ENCODE data around the gene RAB26. TPM values are rescaled to one million over a fixed set of nuclear protein-coding genes. Genes with fewer than 3 reads are reported as not detected.

Gene RAB26
- polyA plus RNA-seq, 1 donor (not counting 4 experiments of a cell fraction or from before 2014, with no cell fraction given): 0.58 TPM

DNA sequence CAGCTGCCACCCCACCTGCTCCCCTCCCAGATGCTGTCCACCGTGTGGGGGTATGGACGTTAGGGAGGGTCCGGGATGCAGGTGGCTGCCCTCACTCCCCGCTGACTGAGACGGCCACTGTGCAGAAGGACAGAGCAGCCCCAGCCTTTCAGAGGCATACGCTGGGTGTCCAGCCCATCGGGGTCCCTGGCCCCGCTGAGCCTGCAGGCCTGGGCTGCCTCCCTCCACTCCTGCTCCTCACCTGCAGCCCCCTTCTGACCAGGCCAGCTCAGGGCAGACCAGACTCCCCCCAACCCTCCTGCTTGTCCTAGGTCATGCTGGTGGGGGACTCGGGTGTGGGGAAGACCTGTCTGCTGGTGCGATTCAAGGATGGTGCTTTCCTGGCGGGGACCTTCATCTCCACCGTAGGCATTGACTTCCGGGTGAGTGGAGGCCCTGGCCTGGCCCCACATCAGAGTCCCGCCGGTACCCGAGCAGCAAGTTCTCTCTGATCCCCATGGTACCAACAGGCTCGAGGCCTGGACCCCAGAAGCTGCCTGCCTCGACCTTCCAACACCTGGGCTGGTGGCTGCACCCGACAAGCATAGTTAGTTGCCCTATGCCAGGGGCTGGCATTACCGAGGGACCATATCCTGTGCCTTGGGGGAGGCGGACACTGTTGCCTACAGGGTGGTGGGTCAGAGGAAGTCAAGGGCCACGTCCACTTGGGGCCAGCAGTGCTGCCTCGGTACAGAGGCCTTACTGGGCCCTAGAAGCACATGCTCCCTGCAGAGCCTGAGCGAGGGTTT, 1.4 kb downstream of the RAB26 start:
- H4K20me1 ChIP-seq (ENCODE audit: control insufficient read depth, extremely low read depth, insufficient read depth, low read length): peaks cover 34% of the 10 kb centered on the region
- no peak overlapping the region for H2AFZ ChIP-seq (ENCODE audit: control insufficient read depth, low read length)
- peaks cover 4% of the 10 kb centered on the region for H3K9me1 ChIP-seq (ENCODE audit: control insufficient read depth, extremely low read depth, insufficient read depth, low read length)
- peaks cover 42% of the 10 kb centered on the region for H3K4me1 ChIP-seq (ENCODE audit: control insufficient read depth, extremely low read depth, insufficient read depth, low read length)
- no peaks in the 10 kb centered on the region for H3K9me3 ChIP-seq (ENCODE audit: control insufficient read depth, low read depth, low read length)
- TF ChIP-seq CTCF (optimal IDR thresholded peaks at IDR 0.05 in 1 of 3, IDR thresholded peaks at IDR 0.05 in 1 of 3, conservative IDR thresholded peaks at IDR 0.05 in 1 of 3; ENCODE audit: extremely low read depth in 1 of 3, insufficient read depth in 2 of 3, low read length in 3 of 3): no peak
- TF ChIP-seq EZH2 (IDR thresholded peaks at IDR 0.05; ENCODE audit: low read length): no peak
- peaks cover 23% of the 10 kb centered on the region for H3K79me2 ChIP-seq (ENCODE audit: control insufficient read depth, insufficient read depth, low read length)
- H3K4me3 ChIP-seq (ENCODE audit: control insufficient read depth in 2 of 3, extremely low read depth in 1 of 3, insufficient read depth in 2 of 3, low read depth in 1 of 3, low read length in 3 of 3): peak overlapping the region in 1 of 3 experiments; percentile 7
- DNase-seq (ENCODE audit: low read depth, low spot score) (no peak), FAIRE-seq (no peak)
- H3K36me3 ChIP-seq (ENCODE audit: control insufficient read depth in 2 of 2, extremely low read depth in 1 of 2, insufficient read depth in 2 of 2, low read length in 2 of 2): peaks cover 13 to 30% of the 10 kb centered on the region in 2 experiments
- dilution Hi-C loops (cut with MboI; ENCODE audit: extremely low pct_ligation_motif_present, low sequenced_read_pairs): no loop called here
- H3K27ac ChIP-seq (ENCODE audit: control insufficient read depth, insufficient read depth, low read length): no peak overlapping the region
- H3K4me2 ChIP-seq (ENCODE audit: control insufficient read depth, extremely low read depth, insufficient read depth, low read depth, low read length): peak overlapping the region; percentile 74
- H3K27me3 ChIP-seq (ENCODE audit: control insufficient read depth, extremely low read depth, insufficient read depth, low read length): no peaks in the 10 kb centered on the region
- peak overlapping the region; percentile 18 for H3K9ac ChIP-seq (ENCODE audit: control insufficient read depth, extremely low read depth, insufficient read depth, low read length)

DNA sequence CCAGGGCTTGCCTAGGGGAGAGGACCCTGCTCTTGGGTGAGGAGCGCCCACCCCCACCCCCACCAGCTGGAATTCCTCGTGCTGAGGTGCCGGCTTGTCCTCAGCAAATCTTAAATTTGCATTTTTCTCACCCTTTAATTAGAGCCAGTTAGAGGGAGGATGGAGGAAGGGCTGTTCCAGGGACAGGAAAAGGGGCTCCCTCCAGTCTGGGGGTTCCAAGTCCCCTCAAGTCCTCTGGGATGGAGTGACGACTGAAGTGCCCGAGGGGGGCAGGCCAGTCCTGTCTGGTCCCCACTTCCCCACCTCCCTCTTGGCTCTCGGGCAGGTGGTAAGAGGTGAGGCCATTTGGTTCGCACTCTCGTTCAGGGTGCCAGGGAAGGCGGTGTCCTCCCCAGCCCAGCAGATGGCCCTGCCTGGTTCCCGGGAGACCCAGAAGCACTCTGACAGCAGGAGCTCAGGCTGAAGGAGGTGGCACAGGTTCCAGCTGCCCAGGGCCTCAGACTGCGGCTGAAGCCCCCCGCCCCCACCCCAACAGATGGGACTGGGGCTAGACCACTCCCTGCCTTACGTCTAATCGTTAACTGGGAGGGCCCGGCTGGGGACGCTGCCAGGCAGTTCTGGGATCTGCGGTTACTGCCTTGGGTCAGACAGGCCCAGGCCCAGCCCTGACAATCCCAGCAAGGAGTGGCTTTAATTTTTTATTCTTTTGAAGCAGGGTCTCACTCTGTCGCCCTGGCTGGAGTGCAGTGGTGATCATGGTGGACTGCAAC, 2.2 kb downstream of the RAB26 start:
- Histone ChIP-seq H3K79me2 (ENCODE audit: control insufficient read depth, insufficient read depth, low read length) (peaks cover 26% of the 10 kb centered on the region), H3K9ac (ENCODE audit: control insufficient read depth, extremely low read depth, insufficient read depth, low read length) (peak overlapping the region; percentile 7), H3K9me3 (ENCODE audit: control insufficient read depth, low read depth, low read length) (no peaks in the 10 kb centered on the region), H2AFZ (ENCODE audit: control insufficient read depth, low read length) (no peak overlapping the region), H3K4me2 (ENCODE audit: control insufficient read depth, extremely low read depth, insufficient read depth, low read depth, low read length) (peak overlapping the region; percentile 11), H3K4me1 (ENCODE audit: control insufficient read depth, extremely low read depth, insufficient read depth, low read length) (peaks cover 42% of the 10 kb centered on the region), H3K27me3 (ENCODE audit: control insufficient read depth, extremely low read depth, insufficient read depth, low read length) (no peaks in the 10 kb centered on the region), H3K4me3 (ENCODE audit: control insufficient read depth in 2 of 3, extremely low read depth in 1 of 3, insufficient read depth in 2 of 3, low read depth in 1 of 3, low read length in 3 of 3) (no peak overlapping the region), H3K27ac (ENCODE audit: control insufficient read depth, insufficient read depth, low read length) (no peak overlapping the region), H4K20me1 (ENCODE audit: control insufficient read depth, extremely low read depth, insufficient read depth, low read length) (peaks cover 34% of the 10 kb centered on the region), H3K36me3 (ENCODE audit: control insufficient read depth in 2 of 2, extremely low read depth in 1 of 2, insufficient read depth in 2 of 2, low read length in 2 of 2) (peaks cover 13 to 31% of the 10 kb centered on the region in 2 experiments), H3K9me1 (ENCODE audit: control insufficient read depth, extremely low read depth, insufficient read depth, low read length) (peaks cover 4% of the 10 kb centered on the region)
- dilution Hi-C loops (cut with MboI; ENCODE audit: extremely low pct_ligation_motif_present, low sequenced_read_pairs): no loop called here
- FAIRE-seq (no peak), DNase-seq (ENCODE audit: low read depth, low spot score) (no peak)
- peak in 2 of 3 experiments; percentile 8 to 10 for TF ChIP-seq CTCF (optimal IDR thresholded peaks at IDR 0.05 in 1 of 3, IDR thresholded peaks at IDR 0.05 in 1 of 3, conservative IDR thresholded peaks at IDR 0.05 in 1 of 3; ENCODE audit: extremely low read depth in 1 of 3, insufficient read depth in 2 of 3, low read length in 3 of 3)
- TF ChIP-seq EZH2 (IDR thresholded peaks at IDR 0.05; ENCODE audit: low read length): no peak
